Ovary (tissue), 9 donors: Measurements from ENCODE around the gene CABP4. TPM values are rescaled to one million over a fixed set of nuclear protein-coding genes. Genes with fewer than 3 reads are reported as not detected.

ENCODE experiments used
- DNase-seq, 5 donors: peaks; one replicate each; pipeline ENCODE4 v3.0.0-alpha.2; 2019 to 2020
- H3K27ac ChIP-seq, 2 donors: fragments of 200-600 bp; one replicate each; pipeline versions ENCODE4 v1.5.1 to v1.8.0; 2019 to 2022
- H3K27me3 ChIP-seq: fragments of 200-600 bp; one replicate; pipeline ENCODE4 v1.8.0; 2022
- H3K36me3 ChIP-seq: fragments of 200-600 bp; sonication (generic); one replicate; pipeline ENCODE4 v1.5.1; 2019
- H3K4me1 ChIP-seq: one replicate; pipeline ENCODE4 v1.8.1; 2013; ENCODE audit warnings: mild to moderate bottlenecking, moderate library complexity; ENCODE audit not compliant: insufficient read depth
- H3K4me3 ChIP-seq: fragments of 200-600 bp; sonication (generic); one replicate; pipeline ENCODE4 v1.5.1; 2017
- H3K9me3 ChIP-seq, 2 donors: fragments of 200-600 bp in 1 of 2; sonication (generic) in 1 of 2; one replicate each; pipeline versions ENCODE4 v1.5.1 to v1.8.1; 2013 to 2019; ENCODE audit warnings: mild to moderate bottlenecking in 1 of 2, moderate library complexity in 1 of 2
- EP300 ChIP-seq: sonication (generic); formaldehyde crosslinking; IDR thresholded peaks from one replicate; pipeline ENCODE4 v1.6.1; 2017; ENCODE audit warnings: antibody characterized with exemption
- POLR2A ChIP-seq: fragments of 450-650 bp; IDR thresholded peaks from one replicate; pipeline ENCODE4 v1.6.1; 2017; ENCODE audit warnings: antibody characterized with exemption, mild to moderate bottlenecking, moderate library complexity
- WGBS, 3 donors: extraction: QIAGEN DNeasy Blood & Tissue Kit in 1 of 3; methylation state at CpG; one replicate each; pipeline versions ENCODE4 v1.1.5 to v1.1.7; 2013 to 2017; 5-methylcytosine and 5-hydroxymethylcytosine counted together
- intact Hi-C, 4 donors: fragments of 100-400 bp; cut with DNase I; formaldehyde crosslinking; loops; one replicate each; pipeline versions ENCODE4 v1.11.0 to v1.15.1; 2022 to 2023
- polyA plus RNA-seq, 2 donors: library from polyadenylated mRNA; stranded (reverse); fragments of 200-250 nt in 1 of 2; fragments of 350-450 nt in 1 of 2; fragmentation: Illumina TruSeq in 1 of 2; extraction: RNeasy Lipid Tissue Mini Kit (QIAGEN cat#74804) in 1 of 2; gene quantifications; one replicate each; pipeline ENCODE4 v1.2.3, GENCODE V29; 2013 to 2014
- total RNA-seq, 7 donors: library from RNA; depleted of rRNA in 2 of 7; stranded (reverse); fragments of >200 nt in 2 of 7; fragmentation: NEBNext Ultra II Directional in 3 of 7; extraction: Animal tissue kit (Norgen Biotek cat#: 25700) in 3 of 7; gene quantifications; one replicate each; pipeline versions ENCODE4 v1.1.0 to v1.2.4, GENCODE V29; 2016 to 2023
- TF ChIP-seq, protein P1 (sequence below), 3 donors: fragments of 450-650 bp in 2 of 3; fragments of 200-600 bp in 1 of 3; IDR thresholded peaks; one replicate each; pipeline versions ENCODE4 v1.5.1 to v1.8.0; 2016 to 2022; ENCODE audit warnings: antibody characterized with exemption in 3 of 3, mild to moderate bottlenecking in 1 of 3
- donor health status: DM: no; HTN: no; CAD: no; lungs with moderate emphysema.
- donor health status: DM: no; HTN: no; CAD: no.
- donor health status: Bipolar disorder and iron deficiency.
- donor health status: DM: yes; HTN: yes; CAD: no.
- donor health status: DM: no; HTN: no; CAD: no.
- donor health status: DM: yes; HTN: yes; CAD: no.

The CABP4 gene
- total and polyA plus RNA-seq, 9 donors: 0.13 to 2.1 (median 1.0) TPM; not detected in 1

DNA sequence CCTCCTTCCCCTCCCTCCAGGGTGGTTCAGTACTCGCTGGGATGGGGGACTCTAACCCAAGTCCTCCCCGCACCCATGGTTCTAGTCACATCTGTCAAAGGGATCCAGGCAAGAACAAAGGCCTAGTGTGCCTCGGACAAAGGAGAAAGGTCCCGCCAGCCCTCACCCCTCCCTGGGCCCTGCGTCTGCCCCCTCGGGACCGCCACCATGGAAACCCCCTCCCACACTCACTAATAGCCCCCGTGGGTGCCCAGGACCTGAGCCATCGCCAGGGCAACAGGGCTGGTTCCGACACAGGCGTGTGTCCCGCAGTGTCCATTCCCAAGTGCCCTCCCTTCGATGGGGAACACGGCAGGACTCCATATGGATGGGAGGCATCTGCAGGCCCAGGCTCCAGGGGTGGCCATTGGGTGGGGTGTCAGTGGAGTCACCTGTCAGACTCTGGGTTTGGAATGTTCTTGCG, 44.8 kb upstream of the CABP4 start:
- Histone ChIP-seq H3K36me3 (no peaks in the 10 kb centered on the region), H3K27ac (no peak overlapping the region), H3K4me3 (no peak overlapping the region), H3K27me3 (peaks cover 2% of the 10 kb centered on the region), H3K9me3 (no peaks in the 10 kb centered on the region), H3K4me1 (no peaks in the 10 kb centered on the region)
- DNase-seq: no peak
- TF ChIP-seq, protein P1, sequence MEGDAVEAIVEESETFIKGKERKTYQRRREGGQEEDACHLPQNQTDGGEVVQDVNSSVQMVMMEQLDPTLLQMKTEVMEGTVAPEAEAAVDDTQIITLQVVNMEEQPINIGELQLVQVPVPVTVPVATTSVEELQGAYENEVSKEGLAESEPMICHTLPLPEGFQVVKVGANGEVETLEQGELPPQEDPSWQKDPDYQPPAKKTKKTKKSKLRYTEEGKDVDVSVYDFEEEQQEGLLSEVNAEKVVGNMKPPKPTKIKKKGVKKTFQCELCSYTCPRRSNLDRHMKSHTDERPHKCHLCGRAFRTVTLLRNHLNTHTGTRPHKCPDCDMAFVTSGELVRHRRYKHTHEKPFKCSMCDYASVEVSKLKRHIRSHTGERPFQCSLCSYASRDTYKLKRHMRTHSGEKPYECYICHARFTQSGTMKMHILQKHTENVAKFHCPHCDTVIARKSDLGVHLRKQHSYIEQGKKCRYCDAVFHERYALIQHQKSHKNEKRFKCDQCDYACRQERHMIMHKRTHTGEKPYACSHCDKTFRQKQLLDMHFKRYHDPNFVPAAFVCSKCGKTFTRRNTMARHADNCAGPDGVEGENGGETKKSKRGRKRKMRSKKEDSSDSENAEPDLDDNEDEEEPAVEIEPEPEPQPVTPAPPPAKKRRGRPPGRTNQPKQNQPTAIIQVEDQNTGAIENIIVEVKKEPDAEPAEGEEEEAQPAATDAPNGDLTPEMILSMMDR (IDR thresholded peaks at IDR 0.05): no peak
- TF ChIP-seq POLR2A (no peak), EP300 (no peak)
- 55 to 64% (median 59%) methylated on average over 15 of the region's 15 CpGs for WGBS, 3 donors
- intact Hi-C loops: no loop called here

DNA sequence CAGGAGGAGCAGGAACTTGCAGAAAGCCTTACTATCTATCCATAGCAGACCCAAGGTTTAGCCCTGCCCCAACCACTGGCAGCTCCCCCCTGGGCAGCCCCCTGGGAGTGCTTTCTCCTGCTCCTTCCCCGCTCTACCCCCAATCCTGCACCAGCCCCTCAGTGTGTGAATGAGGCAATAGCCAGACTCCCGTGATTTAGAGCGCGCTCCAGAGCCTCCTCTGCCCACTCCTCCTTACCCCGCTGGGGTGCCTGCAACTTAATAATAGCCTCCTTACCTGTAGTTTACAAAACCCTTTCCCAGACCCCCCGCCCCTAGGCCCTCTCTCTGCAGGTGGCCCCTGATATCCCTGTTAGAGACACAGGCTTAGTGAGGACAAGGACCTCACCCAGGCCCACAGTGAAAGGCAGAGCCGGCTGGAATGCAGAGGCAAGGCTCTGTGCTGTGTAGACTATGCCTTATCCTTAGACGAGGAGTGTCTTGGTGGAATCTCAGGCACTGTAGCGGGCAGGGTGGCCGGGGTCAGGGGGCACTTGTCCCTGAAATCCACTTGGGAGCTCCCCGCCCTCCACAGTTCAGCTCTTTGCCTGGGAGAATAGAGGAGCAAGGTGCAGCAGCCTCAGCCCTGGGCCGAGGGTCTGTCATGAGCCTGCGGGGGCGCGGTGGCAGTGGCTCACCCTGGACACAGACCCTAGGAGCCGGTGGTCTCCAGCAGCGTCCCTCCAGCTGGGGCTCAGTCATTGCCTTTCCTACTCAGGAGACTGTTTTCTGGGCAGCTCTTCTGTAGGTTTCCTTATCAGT, 44.0 kb upstream of the CABP4 start:
- Histone ChIP-seq H3K4me3 (no peak overlapping the region), H3K36me3 (no peaks in the 10 kb centered on the region), H3K27ac (no peak overlapping the region), H3K9me3 (no peaks in the 10 kb centered on the region), H3K4me1 (no peaks in the 10 kb centered on the region), H3K27me3 (peaks cover 2% of the 10 kb centered on the region)
- no peak for DNase-seq
- WGBS, 3 donors: 51 to 60% (median 51%) methylated on average over 17 of the region's 17 CpGs
- TF ChIP-seq EP300 (no peak), POLR2A (no peak)
- TF ChIP-seq, protein P1 (IDR thresholded peaks at IDR 0.05): no peak
- intact Hi-C loops: no loop called here

DNA sequence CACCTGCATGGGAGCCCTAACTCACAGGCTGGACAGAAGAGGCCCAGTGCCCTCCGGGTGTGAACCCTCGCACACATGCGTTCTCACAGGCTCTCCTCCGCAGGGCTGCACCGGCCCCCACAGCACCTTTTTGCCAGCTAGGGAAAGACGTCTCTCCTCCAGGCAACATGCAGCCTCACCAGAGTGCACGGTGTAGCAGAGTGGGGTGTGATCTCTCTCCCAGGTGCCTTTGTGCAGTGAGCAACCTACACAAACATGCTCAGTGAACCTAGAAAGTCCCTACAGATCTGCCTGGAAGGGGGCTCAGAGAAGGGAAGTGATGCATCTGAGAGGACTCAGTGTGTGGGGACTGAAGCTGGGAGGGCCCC, 43.4 kb upstream of the CABP4 start:
- no peak overlapping the region for H3K4me3 ChIP-seq
- no peaks in the 10 kb centered on the region for H3K36me3 ChIP-seq
- no peak overlapping the region for H3K27ac ChIP-seq
- peaks cover 2% of the 10 kb centered on the region for H3K27me3 ChIP-seq
- intact Hi-C loops: no loop called here
- no peaks in the 10 kb centered on the region for H3K4me1 ChIP-seq
- no peak for TF ChIP-seq EP300
- no peak for TF ChIP-seq POLR2A
- TF ChIP-seq, protein P1 (IDR thresholded peaks at IDR 0.05): no peak
- H3K9me3 ChIP-seq: no peaks in the 10 kb centered on the region
- WGBS, 3 donors: 5 to 19% (median 7%) methylated on average over 7 of the region's 7 CpGs
- DNase-seq: no peak

DNA sequence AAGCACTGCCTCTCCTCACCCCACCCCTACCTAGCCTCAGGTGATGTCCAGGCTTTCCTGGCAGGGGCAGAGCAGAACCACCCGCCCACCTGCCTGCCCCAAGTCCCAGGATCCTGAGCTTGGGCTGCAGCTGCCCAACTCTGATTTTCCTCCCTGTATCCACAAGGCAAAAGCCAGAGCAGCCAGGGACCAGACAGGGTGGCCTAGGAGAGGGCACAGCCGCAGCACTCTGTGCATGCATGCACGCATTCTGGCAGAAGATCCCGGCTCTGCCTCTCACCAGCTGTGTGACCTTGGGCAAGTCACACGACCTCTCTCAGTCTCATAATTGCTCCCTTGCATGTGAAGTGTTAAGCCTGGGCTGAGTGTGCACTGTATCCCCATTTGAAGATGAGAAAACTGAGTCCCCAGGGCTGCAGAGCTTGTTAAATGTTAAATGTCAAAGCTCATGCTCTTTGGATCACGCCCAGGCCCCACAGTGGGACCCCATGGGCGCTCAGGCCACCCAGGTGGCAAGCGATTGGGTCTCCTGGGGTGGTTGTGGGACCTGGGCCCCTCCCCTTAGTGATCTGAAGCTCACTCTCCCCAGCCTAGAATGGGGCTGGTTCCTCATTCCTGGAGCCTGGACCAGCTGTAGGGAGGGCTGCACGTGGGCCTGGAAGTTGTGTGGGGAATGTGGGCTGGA, 42.5 kb upstream of the CABP4 start:
- no peak for TF ChIP-seq POLR2A
- TF ChIP-seq, protein P1 (IDR thresholded peaks at IDR 0.05): no peak
- TF ChIP-seq EP300: no peak
- H3K4me1 ChIP-seq: no peaks in the 10 kb centered on the region
- no peak for DNase-seq
- H3K9me3 ChIP-seq: no peaks in the 10 kb centered on the region
- intact Hi-C loops: no loop called here
- H3K27ac ChIP-seq: no peak overlapping the region
- no peaks in the 10 kb centered on the region for H3K36me3 ChIP-seq
- no peak overlapping the region for H3K4me3 ChIP-seq
- H3K27me3 ChIP-seq: peaks cover 2% of the 10 kb centered on the region
- 34 to 41% (median 40%) methylated on average over 9 of the region's 9 CpGs for WGBS, 3 donors
